ENCODE measurements around the gene ANKIB1. TPM values are rescaled to one million over a fixed set of nuclear protein-coding genes. Genes with fewer than 3 reads are reported as not detected.

ANKIB1 gene
- total and polyA plus RNA-seq, 4 donors, result 3.9 to 14.8 (median 8.4) TPM

- no peaks in the 10 kb centered on the region for H3K4me1 ChIP-seq (ENCODE audit: control insufficient read depth in 4 of 4, insufficient read depth in 4 of 4, low read length in 3 of 4)
- H3K27ac ChIP-seq (ENCODE audit: low read depth in 1 of 2, low read length in 2 of 2), result no peak overlapping the region
- TF ChIP-seq CTCF (IDR thresholded peaks at IDR 0.05; ENCODE audit: low read depth, low read length, missing input control) (no peak), HNF4G (IDR thresholded peaks at IDR 0.05) (no peak), TAF1 (conservative IDR thresholded peaks at IDR 0.05) (no peak), FOXA1 (IDR thresholded peaks at IDR 0.05) (no peak), RAD21 (IDR thresholded peaks at IDR 0.05) (no peak), RXRA (IDR thresholded peaks at IDR 0.05) (no peak), YY1 (IDR thresholded peaks at IDR 0.05) (no peak), ATF3 (IDR thresholded peaks at IDR 0.05) (no peak), EGR1 (IDR thresholded peaks at IDR 0.05; ENCODE audit: low read depth in 2 of 2) (no peak), SP1 (IDR thresholded peaks at IDR 0.05) (no peak), NR2F2 (IDR thresholded peaks at IDR 0.05) (no peak), GABPA (IDR thresholded peaks at IDR 0.05 in 1 of 2, conservative IDR thresholded peaks at IDR 0.05 in 1 of 2) (no peak), HNF4A (conservative IDR thresholded peaks at IDR 0.05) (no peak), REST (IDR thresholded peaks at IDR 0.05) (no peak), JUND (IDR thresholded peaks at IDR 0.05) (no peak), MAX (IDR thresholded peaks at IDR 0.05) (no peak), FOXA2 (IDR thresholded peaks at IDR 0.05) (no peak)
- TF ChIP-seq, protein P1, sequence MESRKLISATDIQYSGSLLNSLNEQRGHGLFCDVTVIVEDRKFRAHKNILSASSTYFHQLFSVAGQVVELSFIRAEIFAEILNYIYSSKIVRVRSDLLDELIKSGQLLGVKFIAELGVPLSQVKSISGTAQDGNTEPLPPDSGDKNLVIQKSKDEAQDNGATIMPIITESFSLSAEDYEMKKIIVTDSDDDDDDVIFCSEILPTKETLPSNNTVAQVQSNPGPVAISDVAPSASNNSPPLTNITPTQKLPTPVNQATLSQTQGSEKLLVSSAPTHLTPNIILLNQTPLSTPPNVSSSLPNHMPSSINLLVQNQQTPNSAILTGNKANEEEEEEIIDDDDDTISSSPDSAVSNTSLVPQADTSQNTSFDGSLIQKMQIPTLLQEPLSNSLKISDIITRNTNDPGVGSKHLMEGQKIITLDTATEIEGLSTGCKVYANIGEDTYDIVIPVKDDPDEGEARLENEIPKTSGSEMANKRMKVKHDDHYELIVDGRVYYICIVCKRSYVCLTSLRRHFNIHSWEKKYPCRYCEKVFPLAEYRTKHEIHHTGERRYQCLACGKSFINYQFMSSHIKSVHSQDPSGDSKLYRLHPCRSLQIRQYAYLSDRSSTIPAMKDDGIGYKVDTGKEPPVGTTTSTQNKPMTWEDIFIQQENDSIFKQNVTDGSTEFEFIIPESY (IDR thresholded peaks at IDR 0.05), result no peak
- no peaks in the 10 kb centered on the region for H3K27me3 ChIP-seq (ENCODE audit: control insufficient read depth in 4 of 4, insufficient read depth in 4 of 4, low read length in 3 of 4)
- DNase-seq (ENCODE audit: low spot score), result no peak
- H3K9ac ChIP-seq (ENCODE audit: low read depth in 1 of 2, low read length in 2 of 2), result no peak overlapping the region
- 76% methylated on average over 2 of the region's 2 CpGs for WGBS
- no peak overlapping the region for H3K4me3 ChIP-seq (ENCODE audit: low read depth in 1 of 3, low read length in 3 of 3)
- H3K9me3 ChIP-seq (ENCODE audit: control insufficient read depth in 4 of 4, low read length in 3 of 4), result no peaks in the 10 kb centered on the region
- H3K36me3 ChIP-seq (ENCODE audit: control insufficient read depth in 4 of 4, insufficient read depth in 3 of 4, low read depth in 1 of 4, low read length in 3 of 4), result peaks cover 0 to 6% (median 0%) of the 10 kb centered on the region in 4 donors
Observed at GRCh38 chr7:92303761-92304160, 58.0 kb downstream of the ANKIB1 start.
